Neuronal stem cell (in vitro differentiated cells): ENCODE data around the gene SIRPB1.
"Not testable (repeated sequence)": the region's sequence is repeated elsewhere in the genome, so short reads cannot be mapped to it uniquely, and the experiment has no call there.

Experiments used
- DNase-seq: peaks from one replicate; pipeline ENCODE4 v3.0.0-alpha.2; 2013; ENCODE audit warnings: low spot score
- H2AFZ ChIP-seq: one replicate; pipeline ENCODE4 v1.6.1; 2013; ENCODE audit warnings: mild to moderate bottlenecking, low read length, inconsistent platforms
- H2AK5ac ChIP-seq: 2 replicates; pipeline ENCODE4 v1.6.1; 2013; ENCODE audit warnings: low read depth, mild to moderate bottlenecking, inconsistent platforms, low read length, moderate library complexity, mixed read lengths
- H2BK120ac ChIP-seq: 2 replicates; pipeline ENCODE4 v1.6.1; 2013; ENCODE audit warnings: low read depth, mild to moderate bottlenecking, inconsistent platforms, low read length, moderate library complexity, mixed read lengths
- H2BK12ac ChIP-seq: one replicate; pipeline ENCODE4 v1.6.1; 2013; ENCODE audit warnings: low read length, inconsistent platforms
- H2BK15ac ChIP-seq: 2 replicates; pipeline ENCODE4 v1.6.1; 2013; ENCODE audit warnings: mild to moderate bottlenecking, low read length, inconsistent platforms, mixed read lengths
- H2BK5ac ChIP-seq: one replicate; pipeline ENCODE4 v1.6.1; 2013; ENCODE audit warnings: inconsistent platforms, mild to moderate bottlenecking, low read length, moderate library complexity
- H3K14ac ChIP-seq: one replicate; pipeline ENCODE4 v1.6.1; 2013; ENCODE audit warnings: low read length, inconsistent platforms
- H3K18ac ChIP-seq: 2 replicates; pipeline ENCODE4 v1.6.1; 2013; ENCODE audit warnings: low read length, inconsistent platforms
- H3K23ac ChIP-seq: 2 replicates; pipeline ENCODE4 v1.6.1; 2013; ENCODE audit warnings: low read depth, mild to moderate bottlenecking, mixed read lengths, low read length, inconsistent platforms; ENCODE audit not compliant: poor library complexity
- H3K27ac ChIP-seq: replicated peaks from 3 replicates; pipeline ENCODE4 v1.5.1; 2013; ENCODE audit warnings: low read length, inconsistent platforms
- H3K27me3 ChIP-seq, 3 experiments: 2 replicates each; pipeline ENCODE4 v1.6.1; 2013; ENCODE audit warnings: low read length in 3 of 3, mild to moderate bottlenecking in 2 of 3, inconsistent platforms in 1 of 3, low read depth in 1 of 3, mixed read lengths in 1 of 3, moderate library complexity in 1 of 3; ENCODE audit not compliant: control insufficient read depth in 3 of 3, insufficient read depth in 3 of 3
- H3K36me3 ChIP-seq, 2 donors: replicated peaks in 1 of 2; 2 replicates each; pipeline ENCODE4 v1.6.1; 2013; ENCODE audit warnings: low read length in 2 of 2; ENCODE audit not compliant: control insufficient read depth in 2 of 2, insufficient read depth in 2 of 2
- H3K4ac ChIP-seq: 2 replicates; pipeline ENCODE4 v1.6.1; 2013; ENCODE audit warnings: inconsistent platforms, mild to moderate bottlenecking, low read length, moderate library complexity
- H3K4me1 ChIP-seq, 2 donors: 1 replicate in 1 of 2; 2 replicates in 1 of 2; pipeline ENCODE4 v1.6.1; 2013; ENCODE audit warnings: low read length in 2 of 2, low read depth in 1 of 2; ENCODE audit not compliant: control insufficient read depth in 2 of 2, insufficient read depth in 1 of 2
- H3K4me2 ChIP-seq: one replicate; pipeline ENCODE4 v1.6.1; 2013; ENCODE audit warnings: mild to moderate bottlenecking, low read length, inconsistent platforms; ENCODE audit not compliant: insufficient read depth, poor library complexity, severe bottlenecking
- H3K4me3 ChIP-seq, 2 donors: 2 replicates each; pipeline ENCODE4 v1.5.1; 2013; ENCODE audit warnings: low read length in 2 of 2, mild to moderate bottlenecking in 2 of 2, inconsistent platforms in 1 of 2, moderate library complexity in 1 of 2
- H3K79me1 ChIP-seq: one replicate; pipeline ENCODE4 v1.6.1; 2013; ENCODE audit warnings: low read depth, mild to moderate bottlenecking, inconsistent platforms, low read length, moderate library complexity
- H3K9ac ChIP-seq: one replicate; pipeline ENCODE4 v1.6.1; 2013; ENCODE audit warnings: mild to moderate bottlenecking, low read depth, low read length, inconsistent platforms; ENCODE audit not compliant: poor library complexity
- H3K9me3 ChIP-seq, 2 donors: replicated peaks in 1 of 2; 2 replicates each; pipeline versions ENCODE3 to v1.6.1; 2013; ENCODE audit warnings: low read length in 2 of 2, mild to moderate bottlenecking in 2 of 2, inconsistent platforms in 1 of 2, low read depth in 1 of 2, mixed read lengths in 1 of 2, moderate library complexity in 1 of 2; ENCODE audit not compliant: control insufficient read depth in 2 of 2, insufficient read depth in 1 of 2
- H4K8ac ChIP-seq: one replicate; pipeline ENCODE4 v1.6.1; 2013; ENCODE audit warnings: low read depth, mild to moderate bottlenecking, inconsistent platforms, low read length, moderate library complexity
- H4K91ac ChIP-seq: one replicate; pipeline ENCODE4 v1.6.1; 2013; ENCODE audit warnings: low read length, low read depth, mild to moderate bottlenecking, inconsistent platforms; ENCODE audit not compliant: poor library complexity
- WGBS, 2 donors: extraction: QIAGEN DNeasy Blood & Tissue Kit; methylation state at CpG; one replicate each; pipeline ENCODE4 v1.1.7; 2013; ENCODE audit warnings: missing lambda C conversion rate in 2 of 2, mixed read lengths in 1 of 2; ENCODE audit not compliant: insufficient read length in 2 of 2, insufficient replicate concordance in 1 of 2; ENCODE audit errors: extremely low coverage in 2 of 2; 5-methylcytosine and 5-hydroxymethylcytosine counted together

SIRPB1 gene

DNA sequence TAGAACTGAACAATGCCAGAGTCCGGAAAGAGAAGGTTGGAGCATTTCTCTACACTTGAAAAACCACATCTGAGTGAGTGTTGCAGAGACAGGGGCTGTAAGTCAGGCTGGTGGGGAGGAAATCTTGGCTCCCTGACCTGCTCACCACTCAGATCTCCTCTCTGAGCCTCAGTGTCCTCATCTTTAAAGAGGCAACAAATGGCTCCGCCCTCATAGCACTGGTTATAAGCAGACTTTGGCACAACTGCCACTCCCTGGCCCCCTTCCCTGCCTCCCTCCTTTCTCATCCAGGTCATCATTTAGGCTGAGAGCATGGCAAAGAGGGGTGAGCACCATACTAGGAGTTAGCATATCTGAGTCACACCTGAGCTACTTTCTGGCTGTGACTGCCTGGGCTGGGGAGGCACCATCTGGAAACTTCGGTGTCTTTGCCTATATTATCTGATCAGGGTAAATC is 27.2 kb upstream of the SIRPB1 start:
- H3K4ac ChIP-seq, result no peak overlapping the region
- no peak overlapping the region for H2BK12ac ChIP-seq
- no peak overlapping the region for H3K4me3 ChIP-seq
- no peaks in the 10 kb centered on the region for H3K9me3 ChIP-seq
- no peak overlapping the region for H2AFZ ChIP-seq
- no peaks in the 10 kb centered on the region for H3K36me3 ChIP-seq
- no peak overlapping the region for H3K18ac ChIP-seq
- no peak overlapping the region for H3K4me2 ChIP-seq
- no peak overlapping the region for H3K27ac ChIP-seq
- H2BK120ac ChIP-seq, result no peak overlapping the region
- H2AK5ac ChIP-seq, result no peak overlapping the region
- no peaks in the 10 kb centered on the region for H3K79me1 ChIP-seq
- no CpG with 5 or more reads among the region's 3 CpGs for WGBS, 2 donors
- no peak overlapping the region for H3K14ac ChIP-seq
- H4K8ac ChIP-seq, result no peak overlapping the region
- H4K91ac ChIP-seq, result no peak overlapping the region
- no peak overlapping the region for H3K9ac ChIP-seq
- no peak overlapping the region for H2BK15ac ChIP-seq
- DNase-seq, result no peak
- no peak overlapping the region for H3K23ac ChIP-seq
- H3K27me3 ChIP-seq, result peaks cover 0 to 3% (median 0%) of the 10 kb centered on the region in 3 experiments
- no peak overlapping the region for H2BK5ac ChIP-seq
- H3K4me1 ChIP-seq, result no peaks in the 10 kb centered on the region

DNA sequence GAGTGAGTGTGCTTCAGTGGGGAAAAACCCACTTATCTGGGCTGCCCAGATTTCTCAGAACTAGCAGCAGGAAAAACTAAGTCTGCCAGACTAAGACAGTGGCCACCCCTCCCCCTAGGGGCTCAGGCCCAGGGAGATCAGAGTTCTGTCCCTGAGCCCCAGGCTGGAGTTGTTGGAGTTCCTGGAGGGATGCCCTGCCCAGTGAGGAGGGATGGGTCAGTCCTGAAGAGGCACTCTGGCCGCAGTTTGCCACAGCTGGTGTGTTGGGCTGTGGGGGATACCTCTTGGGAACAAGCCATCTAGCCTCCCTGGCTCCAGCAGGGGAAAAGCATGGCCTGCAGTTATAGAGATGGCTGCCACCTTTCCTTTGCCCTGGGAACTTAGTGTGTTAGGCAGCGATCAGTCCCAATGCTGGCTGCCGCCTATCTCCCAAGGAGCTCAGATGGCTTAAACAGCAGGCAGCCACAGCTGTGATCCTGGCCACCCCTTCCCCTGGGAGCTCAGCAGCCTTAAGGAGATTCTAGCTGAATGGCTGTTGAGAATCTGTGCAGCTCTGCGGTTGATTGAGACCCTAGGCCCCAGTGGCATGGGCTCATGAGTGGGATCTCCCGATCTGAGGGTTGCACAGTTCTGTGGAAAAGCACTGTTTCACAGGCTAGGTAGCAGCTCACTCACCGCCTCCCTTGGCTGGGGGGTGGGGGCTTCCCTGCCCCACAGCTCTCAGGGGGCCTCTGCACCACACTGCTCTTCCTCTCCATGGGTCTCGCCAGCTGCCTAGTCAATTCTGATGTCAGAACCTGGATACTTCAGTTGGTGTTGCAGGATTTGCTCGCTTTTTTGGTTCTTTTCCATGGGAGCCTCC is 24.5 kb upstream of the SIRPB1 start:
- no CpG with 5 or more reads among the region's 8 CpGs for WGBS, 2 donors
- Histone ChIP-seq H4K91ac (no peak overlapping the region), H3K14ac (no peak overlapping the region), H2AFZ (no peak overlapping the region), H3K79me1 (no peaks in the 10 kb centered on the region), H3K27me3 (peaks cover 0 to 3% (median 0%) of the 10 kb centered on the region in 3 experiments), H3K9me3 (no peaks in the 10 kb centered on the region), H2BK5ac (no peak overlapping the region), H3K27ac (no peak overlapping the region), H4K8ac (no peak overlapping the region), H3K36me3 (no peaks in the 10 kb centered on the region), H3K4me3 (no peak overlapping the region), H2AK5ac (no peak overlapping the region), H3K4me1 (no peaks in the 10 kb centered on the region), H2BK120ac (no peak overlapping the region), H3K4ac (no peak overlapping the region), H2BK12ac (no peak overlapping the region), H3K18ac (no peak overlapping the region), H2BK15ac (no peak overlapping the region), H3K9ac (no peak overlapping the region), H3K23ac (no peak overlapping the region), H3K4me2 (no peak overlapping the region)
- no peak for DNase-seq

DNA sequence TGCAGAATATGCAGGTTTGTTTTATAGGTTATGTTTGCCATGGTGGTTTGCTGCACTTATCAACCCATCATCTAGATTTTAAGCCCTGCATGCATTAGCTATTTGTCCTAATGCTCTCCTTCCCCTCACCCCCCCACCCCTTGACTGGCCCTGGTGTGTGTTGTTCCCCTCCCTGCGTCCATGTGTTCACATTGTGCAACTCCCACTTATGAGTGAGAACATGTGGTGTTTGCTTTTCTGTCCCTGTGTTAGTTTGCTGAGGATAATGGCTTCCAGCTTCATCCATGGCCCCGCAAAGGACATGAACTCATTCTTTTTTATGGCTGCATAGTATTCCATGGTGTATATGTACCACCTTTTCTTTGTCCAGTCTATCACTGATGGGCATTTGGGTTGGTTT is 18.8 kb upstream of the SIRPB1 start:
- WGBS, 2 donors, result no CpG with 5 or more reads among the region's 2 CpGs
- H3K27me3 ChIP-seq, H3K27ac ChIP-seq: not testable (repeated sequence)

DNA sequence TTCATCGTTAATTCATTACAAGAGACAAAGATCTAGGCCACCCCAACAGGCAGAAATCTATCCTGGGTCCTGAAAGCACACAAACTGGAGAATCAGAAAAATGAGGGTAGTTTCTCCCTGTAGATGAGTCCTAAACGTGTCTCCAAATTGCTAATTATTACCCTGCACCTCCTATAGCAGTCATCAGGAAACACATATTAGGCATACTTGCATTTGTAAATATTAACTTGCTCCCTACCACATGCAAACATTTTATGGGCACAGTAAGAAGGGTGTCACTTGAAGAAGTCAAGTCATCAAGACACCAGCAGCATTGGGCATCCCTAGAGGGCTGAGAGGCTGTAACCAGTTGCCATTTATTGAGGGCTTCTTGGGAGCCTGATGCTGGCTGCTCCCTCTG is 17.9 kb upstream of the SIRPB1 start:
- H3K27ac ChIP-seq, result no peak overlapping the region
- H2BK12ac ChIP-seq, result no peak overlapping the region
- no peak overlapping the region for H3K14ac ChIP-seq
- no peak overlapping the region for H4K8ac ChIP-seq
- DNase-seq, result no peak
- no peak overlapping the region for H2BK5ac ChIP-seq
- no peak overlapping the region for H3K18ac ChIP-seq
- H3K4me2 ChIP-seq, result no peak overlapping the region
- no peak overlapping the region for H3K4me3 ChIP-seq
- no peaks in the 10 kb centered on the region for H3K36me3 ChIP-seq
- H3K27me3 ChIP-seq, result no peaks in the 10 kb centered on the region
- no peak overlapping the region for H2BK15ac ChIP-seq
- H4K91ac ChIP-seq, result no peak overlapping the region
- H2AK5ac ChIP-seq, result no peak overlapping the region
- H2BK120ac ChIP-seq, result no peak overlapping the region
- H2AFZ ChIP-seq, result no peak overlapping the region
- H3K9me3 ChIP-seq, result no peaks in the 10 kb centered on the region
- H3K4ac ChIP-seq, result no peak overlapping the region
- H3K4me1 ChIP-seq, result no peaks in the 10 kb centered on the region
- WGBS, 2 donors, result no CpG with 5 or more reads among the region's 2 CpGs
- H3K9ac ChIP-seq, result no peak overlapping the region
- no peak overlapping the region for H3K23ac ChIP-seq
- H3K79me1 ChIP-seq, result no peaks in the 10 kb centered on the region

More for the DNA sequence above, 18.8 kb upstream of the SIRPB1 start:
- not testable (repeated sequence) for H3K9ac ChIP-seq, H3K36me3 ChIP-seq, H3K18ac ChIP-seq, H2BK5ac ChIP-seq, H2BK120ac ChIP-seq, H3K4me3 ChIP-seq, H3K4me2 ChIP-seq, H2AK5ac ChIP-seq, H3K79me1 ChIP-seq, H3K9me3 ChIP-seq, H2BK12ac ChIP-seq, H3K4ac ChIP-seq, H4K91ac ChIP-seq, H3K23ac ChIP-seq, H2AFZ ChIP-seq, H2BK15ac ChIP-seq, H3K14ac ChIP-seq, H4K8ac ChIP-seq, H3K4me1 ChIP-seq, DNase-seq
